ENCODE results near the gene PCNX2.
"Not testable (repeated sequence)": the region's sequence is repeated elsewhere in the genome, so short reads cannot be mapped to it uniquely, and the experiment has no call there.

Gene PCNX2

DNA sequence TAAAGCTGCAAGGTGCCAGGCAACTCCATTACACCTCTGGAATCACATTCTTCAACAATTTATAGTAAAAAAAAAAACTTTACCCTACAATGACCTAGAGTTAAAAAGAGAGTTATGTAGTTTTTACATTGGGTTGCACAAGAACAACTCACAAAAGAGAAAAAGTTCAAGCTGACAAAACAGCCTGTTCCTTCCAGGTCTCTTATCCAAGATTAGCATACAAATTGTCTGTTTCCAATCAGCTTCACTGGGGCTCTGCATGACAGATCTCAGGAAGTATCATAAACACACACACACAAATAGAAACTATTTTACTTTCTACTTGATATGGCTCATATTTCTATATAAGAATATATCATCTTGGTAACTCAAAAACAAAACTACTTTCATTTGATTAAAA lies 154.6 kb downstream of the PCNX2 start:
- no peak for DNase-seq

DNA sequence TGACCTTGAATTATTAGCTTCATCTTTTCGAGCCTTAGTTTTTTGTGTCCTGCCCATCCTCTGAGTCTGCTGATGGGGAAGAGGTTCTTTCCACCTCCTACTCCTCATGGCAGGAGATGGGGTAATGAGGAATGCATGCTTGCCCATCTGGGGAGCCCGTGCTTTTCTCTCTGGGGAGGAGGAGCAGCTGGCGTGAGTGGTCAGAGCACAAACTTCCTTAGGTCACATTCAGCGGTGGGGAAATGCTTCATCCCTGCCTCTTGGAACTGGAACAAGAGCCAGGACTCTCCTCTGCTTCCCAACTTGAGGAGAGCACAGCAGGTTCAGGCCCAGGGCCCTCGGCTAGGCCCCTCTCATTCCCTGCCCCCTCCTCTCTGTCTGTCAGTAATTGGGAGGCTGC lies 155.0 kb downstream of the PCNX2 start:
- DNase-seq, result no peak

DNA sequence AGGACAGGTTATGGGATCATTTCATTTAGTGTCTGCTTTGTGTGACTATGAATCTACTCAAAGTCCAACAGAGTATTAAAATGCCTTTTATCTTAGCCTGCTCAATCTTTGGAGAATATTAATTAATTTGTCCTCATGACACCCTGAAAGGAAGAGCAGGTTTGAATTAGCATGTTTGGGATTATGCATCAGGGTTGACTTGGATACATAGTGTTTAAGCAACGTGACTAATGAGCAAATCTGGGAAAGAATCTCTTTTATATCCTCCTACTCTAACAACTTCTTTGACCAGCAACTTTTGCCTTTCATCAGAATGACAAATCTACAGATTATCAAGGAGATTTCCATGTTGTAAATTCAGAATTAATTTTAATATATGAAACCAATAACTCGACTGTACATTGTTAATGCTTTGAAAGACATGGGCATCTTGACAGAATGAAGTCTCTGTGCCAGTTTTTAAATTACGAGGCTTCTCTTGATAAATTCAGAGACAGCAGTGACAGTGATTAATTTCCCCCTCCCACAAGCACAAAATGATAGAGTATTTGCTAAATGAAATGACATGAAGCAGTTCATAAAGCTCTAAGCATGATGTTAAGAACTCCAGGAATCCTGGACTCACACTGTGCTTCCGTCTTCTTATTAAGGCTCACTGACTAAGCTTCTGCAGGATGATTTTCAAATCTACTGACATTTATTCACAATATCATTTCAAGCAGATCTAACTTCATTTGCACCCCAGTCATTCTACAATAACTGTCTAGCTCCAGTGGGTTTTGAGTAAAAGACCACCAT lies 156.5 kb downstream of the PCNX2 start:
- DNase-seq, result no peak

DNA sequence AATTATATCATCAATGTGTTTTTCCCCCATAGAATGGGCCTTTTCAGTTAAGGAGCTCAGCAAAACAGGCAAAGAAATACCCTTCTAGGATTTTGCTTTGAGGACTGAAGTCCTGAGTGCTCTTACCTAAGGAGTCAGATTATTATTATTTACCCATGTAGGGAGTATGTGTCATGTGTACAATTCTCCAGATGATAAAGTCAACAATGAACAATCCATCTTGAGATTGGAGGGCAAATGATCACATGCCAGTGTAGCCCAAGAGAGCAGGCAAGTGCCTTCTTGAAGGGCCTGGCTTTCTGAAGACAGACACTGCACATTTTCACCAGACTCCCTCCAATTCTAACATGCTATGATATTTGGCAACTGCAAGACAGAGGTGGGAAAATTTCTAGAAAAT lies 159.7 kb downstream of the PCNX2 start:
- no peak for DNase-seq

DNA sequence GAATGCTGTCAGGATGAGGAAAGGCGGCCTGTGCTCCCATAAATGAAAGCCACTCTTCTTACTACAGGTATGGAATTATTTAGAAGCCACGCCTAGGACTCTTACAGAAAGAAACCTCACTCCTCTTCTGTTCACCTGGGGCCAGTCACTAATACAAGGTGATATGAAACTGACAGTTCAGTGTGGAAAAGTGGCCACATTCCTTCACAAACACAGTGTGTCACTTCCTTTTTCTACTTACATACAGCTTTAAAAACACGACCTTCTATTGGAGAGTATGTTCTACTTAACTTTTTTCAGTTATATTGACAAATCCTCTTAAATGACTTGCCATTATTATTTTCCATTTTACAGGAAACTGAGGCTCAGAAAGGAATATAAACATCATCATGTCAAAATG lies 163.1 kb downstream of the PCNX2 start:
- DNase-seq, result no peak

DNA sequence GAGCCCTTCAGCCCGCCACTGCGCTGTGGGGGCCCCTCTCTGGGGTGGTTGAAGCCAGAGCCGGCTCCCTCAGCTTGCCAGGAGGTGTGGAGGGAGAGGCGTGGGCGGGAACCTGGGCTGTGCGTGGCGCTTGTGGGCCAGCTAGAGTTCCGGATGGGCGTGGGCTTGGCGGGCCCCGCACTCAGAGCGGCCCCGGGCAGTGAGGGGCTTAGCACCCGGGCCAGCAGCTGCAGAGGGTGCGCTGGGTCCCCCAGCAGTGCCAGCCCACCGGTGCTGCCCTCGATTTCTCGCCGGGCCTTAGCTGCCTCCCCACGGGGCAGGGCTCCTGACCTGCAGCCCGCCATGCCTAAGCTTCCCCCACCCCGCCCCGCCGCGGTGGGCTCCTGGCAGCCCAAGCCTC lies 166.5 kb downstream of the PCNX2 start:
- DNase-seq, result not testable (repeated sequence)

DNA sequence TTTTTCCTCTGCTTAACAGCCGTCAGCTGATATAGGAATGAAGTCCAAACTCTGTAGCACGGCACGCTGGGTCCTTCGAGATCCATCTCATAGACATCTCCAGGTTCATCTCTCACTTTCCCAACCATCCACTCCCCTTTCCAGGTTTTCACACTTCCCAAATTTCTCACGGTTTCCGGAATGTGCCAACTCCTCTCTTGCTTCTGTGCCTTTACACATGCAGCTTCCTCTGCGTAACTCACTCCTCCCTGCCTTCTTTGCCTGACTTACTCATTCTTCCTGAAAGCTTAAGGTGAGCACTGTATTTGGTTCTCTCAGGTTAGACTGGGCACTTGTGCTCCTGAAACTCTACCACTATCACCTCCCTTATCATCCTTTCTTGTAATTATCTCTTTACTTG lies 168.4 kb downstream of the PCNX2 start:
- DNase-seq, result no peak

DNA sequence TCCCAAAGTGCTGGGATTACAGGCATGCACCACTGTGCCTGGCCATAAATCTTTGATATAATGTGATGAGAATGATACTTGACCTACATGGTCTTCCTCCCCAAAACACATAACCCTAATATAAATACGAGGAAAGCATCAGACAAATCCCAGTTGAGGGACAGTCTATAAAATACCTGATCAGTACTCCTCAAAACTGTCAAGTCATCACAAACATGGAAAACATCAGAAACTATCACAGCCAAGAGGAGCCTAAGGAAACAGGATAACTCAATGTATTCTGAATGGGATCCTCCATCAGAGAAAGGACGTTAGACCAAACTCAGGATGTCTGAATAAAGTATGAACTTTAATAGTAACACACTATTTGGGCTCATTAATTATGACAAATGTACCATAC lies 172.7 kb downstream of the PCNX2 start:
- no peak for DNase-seq

DNA sequence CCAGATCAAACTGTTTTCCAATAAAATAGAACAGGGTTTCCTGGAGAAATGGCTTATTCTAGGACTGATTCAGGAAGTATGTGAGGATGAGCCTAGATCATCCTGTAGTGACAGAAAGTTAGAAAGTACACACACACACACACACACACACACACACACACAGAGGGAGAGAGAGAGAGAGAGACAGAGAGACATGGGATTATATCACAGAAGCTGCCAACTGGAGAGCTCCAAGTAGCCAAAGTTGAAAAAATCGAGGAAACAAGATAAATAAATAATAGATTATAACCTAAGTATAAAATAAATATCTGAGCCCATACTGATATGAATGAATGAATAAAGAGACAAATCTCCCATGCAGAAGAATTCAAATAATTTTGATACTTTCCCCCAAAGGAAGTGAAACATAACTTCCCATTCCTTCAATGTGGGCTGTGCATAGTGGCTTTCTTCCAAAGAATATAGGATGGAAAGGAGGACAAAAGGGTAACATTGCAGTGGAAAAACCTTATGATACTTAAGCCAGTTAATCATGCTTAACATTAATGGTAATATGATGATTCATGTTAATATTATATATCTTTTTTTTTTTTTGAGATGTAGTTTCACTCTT lies 173.5 kb downstream of the PCNX2 start:
- DNase-seq, result no peak

DNA sequence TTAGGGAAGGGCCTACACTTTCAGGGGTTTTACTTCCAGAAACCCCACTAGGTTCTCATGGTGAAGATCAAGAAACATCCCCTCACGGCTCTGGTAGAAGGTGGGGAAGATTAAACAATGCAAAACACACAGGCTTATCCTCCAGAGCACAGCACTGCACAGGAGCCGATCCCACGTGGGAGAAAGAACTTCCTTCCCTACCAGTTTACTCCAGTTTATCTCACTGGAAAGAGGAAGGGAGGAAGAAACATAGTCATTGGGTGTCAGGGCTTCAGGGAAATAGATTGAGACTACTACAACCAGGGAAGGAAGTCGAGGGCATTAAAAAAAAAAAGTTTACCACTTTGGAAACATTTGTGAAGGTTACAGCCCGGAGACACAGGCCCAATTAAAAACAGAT lies 180.7 kb downstream of the PCNX2 start:
- no peak for DNase-seq

DNA sequence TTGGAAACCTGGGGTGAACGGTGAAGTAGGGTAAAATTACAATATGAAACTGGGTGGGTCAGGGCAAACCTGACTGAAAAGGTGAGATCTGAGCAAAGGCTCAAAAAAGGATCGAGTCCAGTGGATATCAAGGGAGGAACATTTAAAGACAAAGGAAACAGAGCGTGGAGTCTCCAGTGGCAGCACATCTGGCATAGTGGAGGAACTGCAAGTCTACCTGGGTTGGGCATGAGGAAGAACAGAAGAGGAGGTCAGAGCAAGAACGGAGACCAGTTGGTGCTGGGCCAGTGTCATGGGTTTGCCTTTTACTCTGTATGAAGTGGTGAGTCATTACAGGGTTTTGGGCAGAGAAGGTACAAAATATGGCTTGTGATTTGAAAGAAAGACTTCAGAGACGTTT lies 181.4 kb downstream of the PCNX2 start:
- DNase-seq, result no peak

DNA sequence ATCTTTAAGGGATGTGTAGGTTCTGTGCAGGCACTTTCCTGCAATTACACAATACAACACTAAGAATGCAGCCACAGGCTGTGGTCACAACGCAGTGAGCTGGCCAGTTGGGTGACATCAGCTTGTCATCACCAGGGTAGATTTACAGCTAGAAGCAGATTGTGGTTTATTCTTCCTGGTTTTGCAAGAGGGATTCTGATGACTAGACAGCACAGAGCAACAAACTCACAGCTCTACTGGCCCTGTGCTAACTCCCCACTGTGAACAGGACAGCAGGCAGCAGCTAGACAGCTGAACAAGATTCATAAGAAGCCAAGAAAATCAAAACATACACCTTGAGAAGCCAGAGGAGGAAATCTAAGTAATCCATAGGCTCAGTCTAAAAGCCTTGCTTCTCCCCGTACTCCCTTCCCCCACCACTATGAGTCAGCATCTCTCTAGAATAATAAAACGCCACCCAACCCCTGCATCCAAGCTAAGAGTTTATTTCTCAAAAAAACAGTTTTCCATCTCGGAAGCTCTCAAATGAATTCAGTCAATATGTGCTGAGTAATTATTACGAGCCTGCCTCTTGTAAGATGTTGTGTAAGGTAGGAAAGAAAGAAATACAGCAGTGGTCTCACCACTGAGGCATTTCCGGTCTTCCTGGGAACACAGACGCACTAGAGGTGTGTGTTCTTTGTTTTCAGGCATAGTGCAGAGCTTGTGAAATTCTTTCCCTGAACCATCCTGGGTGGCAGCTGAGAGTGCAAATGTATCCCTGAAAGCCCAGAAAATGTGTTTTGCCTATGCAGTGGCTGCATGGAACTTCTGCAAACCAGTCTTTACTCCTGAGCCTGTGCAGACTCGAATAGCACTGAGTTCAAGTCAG lies 182.3 kb downstream of the PCNX2 start:
- no peak for DNase-seq

DNA sequence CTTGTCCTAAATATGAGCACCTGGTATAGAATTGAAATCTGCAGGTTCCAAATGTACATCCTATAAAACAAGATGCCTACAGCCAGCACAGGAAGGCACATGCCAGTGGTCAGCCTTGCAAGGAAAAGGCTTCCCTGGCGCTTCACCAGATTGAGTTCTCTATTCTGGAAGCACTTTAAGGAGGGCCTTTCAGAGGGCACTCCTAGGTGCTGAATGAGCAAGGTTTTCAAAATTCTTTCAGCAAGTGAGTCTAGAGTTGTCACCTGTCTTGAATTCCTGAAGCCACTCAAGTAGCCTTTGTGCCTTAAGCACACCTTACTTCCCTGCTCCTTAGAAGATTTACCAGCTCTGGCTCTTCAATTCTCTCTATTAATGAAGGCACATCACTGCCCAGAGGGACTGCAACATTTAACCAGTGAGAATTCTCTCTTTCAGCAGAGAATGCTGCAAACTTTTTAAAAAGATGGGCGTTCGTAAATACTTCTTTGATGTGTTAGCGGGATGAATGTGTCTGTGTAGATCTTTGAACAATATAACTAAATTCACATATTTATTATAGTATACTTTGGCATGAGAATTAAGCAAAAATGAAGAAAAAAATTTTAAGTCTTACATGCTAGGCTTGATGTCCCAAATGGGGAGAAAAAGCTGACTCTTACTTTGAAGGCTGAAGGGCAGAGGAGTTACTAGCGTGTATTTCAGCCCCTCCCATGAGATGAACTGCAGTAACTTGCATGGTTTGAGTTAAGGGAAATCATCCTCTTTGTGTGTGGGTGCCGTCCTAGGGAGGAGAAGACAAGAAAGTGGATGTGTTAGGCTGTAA lies 183.1 kb downstream of the PCNX2 start:
- DNase-seq, result no peak

DNA sequence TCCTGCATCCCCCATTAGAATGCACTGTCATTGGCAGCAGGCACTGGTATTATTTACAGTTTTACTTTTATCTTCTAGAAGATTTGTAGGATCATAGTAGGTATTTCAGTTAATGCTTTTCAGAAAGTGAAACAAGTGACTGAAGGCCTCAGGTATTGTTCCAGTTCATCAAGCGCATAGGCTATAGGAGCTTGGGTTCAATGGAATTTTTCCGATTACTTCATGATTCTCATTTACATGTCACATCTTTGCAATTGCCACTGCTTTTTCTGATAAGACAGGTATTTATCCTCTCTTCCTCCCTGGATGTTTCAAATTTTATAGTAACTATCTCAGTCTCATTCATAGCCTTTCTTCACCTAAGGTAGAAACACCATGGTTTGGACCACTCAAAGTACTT lies 183.8 kb downstream of the PCNX2 start:
- DNase-seq, result no peak

DNA sequence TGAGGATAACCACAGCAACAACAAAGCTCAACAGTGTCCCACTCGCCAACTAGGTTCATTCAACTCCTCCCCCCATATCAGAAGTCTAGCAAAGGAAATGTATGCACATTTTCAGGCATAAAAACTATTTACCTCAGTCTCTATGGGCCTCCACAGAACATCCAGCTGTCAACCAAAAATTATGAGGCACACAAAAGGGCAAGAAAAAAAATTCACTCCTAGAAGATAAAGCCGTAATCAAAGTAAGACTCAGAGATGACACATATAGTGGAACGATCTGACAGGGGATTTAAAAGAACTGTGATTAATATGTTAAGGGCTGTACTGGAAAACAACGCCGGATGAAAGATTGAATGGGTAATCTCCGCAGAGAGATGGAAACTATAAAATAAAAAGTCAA lies 186.4 kb downstream of the PCNX2 start:
- DNase-seq, result no peak

DNA sequence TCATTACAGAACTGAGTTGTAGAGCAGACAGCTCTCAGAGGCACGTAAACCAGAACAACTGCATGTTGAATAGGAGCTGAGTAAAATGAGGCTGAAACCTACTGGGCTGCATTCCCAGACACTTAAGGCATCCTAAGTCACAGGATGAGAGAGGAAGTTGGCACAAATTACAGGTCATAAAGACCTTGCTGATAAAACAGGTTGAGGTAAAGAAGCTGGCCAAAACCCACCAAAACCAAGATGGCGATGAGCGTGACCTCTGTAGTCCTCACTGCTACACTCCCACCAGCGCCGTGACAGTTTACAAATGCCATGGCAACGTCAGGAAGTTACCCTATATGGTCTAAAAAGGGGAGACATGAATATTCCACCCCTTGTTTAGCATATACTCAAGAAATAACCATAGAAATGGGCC lies 187.8 kb downstream of the PCNX2 start:
- not testable (repeated sequence) for DNase-seq

DNA sequence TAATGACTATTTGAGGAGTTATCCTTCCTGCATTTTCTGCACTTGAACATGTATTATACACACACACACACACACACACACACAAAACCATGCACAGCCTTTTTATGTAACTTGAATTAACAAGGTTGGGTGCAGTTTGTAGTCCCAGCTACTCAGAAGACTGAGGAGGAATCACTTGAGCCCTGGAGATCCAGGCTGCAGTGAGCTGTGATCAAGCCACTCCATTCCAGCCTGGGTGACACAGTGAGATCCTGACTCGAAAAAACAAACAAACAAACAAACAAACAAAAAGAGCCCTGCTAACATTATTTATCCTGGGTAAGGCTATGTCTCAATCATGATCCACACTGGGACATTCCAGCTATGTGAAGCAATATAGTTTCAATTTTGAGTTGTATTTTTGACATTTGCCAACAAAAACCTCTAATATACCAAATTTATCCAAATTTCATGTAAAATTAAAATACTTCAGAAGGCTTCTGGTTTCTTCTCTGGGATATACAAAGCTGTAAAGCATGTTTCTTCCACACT lies 188.3 kb downstream of the PCNX2 start:
- DNase-seq, result no peak

DNA sequence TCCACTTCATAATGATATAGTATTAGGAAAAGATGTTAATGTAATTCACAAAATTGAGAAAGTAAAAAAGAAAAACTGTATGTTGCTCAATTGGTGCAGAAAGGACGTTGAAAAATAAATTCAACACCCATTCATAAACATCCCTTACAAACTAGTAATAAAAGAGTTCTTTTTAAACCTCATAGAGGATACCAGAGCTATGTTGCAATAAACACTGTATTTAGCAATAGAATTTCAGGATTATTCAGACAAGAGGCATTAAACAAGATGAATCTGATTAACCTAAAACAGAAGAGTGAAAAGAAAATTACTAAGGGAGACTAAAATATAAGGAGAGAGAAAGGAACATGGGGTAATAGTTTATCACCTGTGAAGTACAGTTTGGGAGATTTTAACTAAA lies 190.3 kb downstream of the PCNX2 start:
- DNase-seq, result no peak

DNA sequence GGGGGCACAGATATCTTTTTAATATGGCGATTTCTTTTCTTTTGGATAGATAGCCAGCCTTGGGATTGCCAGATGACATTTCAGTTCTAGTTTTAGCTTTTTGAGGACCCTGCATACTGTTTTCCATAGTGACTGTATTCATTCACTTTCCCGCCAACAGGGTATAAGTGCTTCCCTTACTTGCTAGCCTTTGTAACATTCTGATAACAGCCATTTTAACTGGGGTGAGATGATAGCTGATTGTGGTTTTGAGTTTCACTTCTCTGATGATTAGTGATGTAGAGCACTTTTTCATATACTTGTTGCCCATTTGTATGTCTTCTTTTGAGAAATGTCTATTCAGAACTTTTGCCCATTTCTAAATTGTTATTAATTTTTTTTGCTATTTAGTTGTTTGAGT lies 193.2 kb downstream of the PCNX2 start:
- no peak for DNase-seq

DNA sequence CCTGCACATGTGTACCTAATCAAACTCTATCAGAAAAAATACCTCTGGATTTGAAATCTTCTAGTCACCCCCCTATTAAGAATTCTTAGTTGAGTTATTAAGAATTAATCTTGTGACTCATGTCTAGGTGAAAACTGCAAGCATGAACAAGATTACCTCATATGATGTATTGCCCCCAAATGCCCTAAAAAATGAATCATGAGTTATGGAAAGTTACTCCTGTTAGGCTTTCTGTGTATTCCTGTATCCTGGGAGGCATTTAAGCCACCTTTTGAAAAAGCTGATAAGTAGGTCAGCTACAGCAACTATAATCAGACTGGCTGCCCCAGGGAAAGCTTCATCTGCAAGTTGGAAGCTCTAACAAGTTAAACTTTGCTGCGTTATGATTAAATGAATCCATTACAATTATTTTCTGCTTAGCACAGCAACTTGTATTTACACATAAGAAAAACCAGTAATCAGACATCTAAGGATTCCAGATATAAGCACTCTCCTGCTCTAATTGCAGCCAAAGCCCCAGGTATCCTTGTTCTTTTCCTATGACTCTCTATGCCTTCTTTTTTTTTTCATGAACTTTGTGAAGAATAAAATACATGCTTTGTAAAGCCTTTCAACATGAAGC lies 197.5 kb downstream of the PCNX2 start:
- no peak for DNase-seq

DNA sequence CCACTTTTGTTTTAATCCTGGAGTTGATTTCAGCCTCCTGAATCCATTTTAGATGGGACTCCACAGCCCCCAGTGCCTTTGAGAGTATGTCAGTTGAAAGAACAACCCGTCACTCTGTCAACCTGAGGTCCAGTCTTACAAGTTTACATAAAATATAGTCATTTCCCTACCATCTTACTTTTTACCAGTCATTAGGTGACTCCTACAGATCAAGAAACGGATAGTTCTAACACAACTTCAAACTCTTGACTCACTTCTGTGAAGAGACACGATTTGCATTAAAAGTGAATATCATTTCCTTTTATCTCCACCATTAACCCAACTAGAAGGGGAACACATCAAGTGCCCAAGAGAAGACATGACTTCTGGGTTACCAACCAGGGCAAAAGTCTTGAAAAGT lies 198.0 kb downstream of the PCNX2 start:
- no peak for DNase-seq

DNA sequence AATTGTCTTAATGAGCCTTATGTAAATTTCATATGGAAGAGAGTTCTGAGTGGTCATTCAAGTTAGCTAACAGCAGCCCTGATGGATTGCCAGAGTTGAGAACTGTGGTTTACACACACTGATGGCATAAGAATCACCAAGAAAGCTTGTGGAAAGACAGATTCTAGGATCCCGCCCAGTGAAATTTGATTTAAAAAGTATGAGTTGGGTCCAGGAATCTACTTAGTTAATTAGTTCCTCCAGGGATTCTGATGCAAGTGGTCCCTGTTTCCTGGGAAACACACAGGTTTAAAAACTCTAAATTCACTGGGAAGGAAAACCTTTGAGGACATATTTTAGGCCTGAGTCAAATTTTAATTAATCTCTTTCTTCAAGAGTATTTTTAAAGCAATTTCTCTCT lies 200.8 kb downstream of the PCNX2 start:
- no peak for DNase-seq
